H1 (cell line): ENCODE data around the gene TNKS2. TPM values are rescaled to one million over a fixed set of nuclear protein-coding genes. Genes with fewer than 3 reads are reported as not detected.

ENCODE experiments used
- CTCF ChIA-PET: fragments of 300-600 bp; sonication (Branson Sonifier 250); formaldehyde crosslinking; loops from one replicate; lab custom pipeline; 2021; ENCODE audit not compliant: partially characterized antibody; lab: Charles Lee
- POLR2A ChIA-PET: fragments of 300-600 bp; sonication (Branson Sonifier 250); formaldehyde crosslinking; loops from one replicate; lab custom pipeline; 2021; ENCODE audit warnings: inconsistent platforms; ENCODE audit not compliant: partially characterized antibody; lab: Charles Lee
- DNase-seq, 2 experiments: peaks; one replicate each; pipeline versions ENCODE4 v3.0.0 to v3.0.0-alpha.2; 2010 to 2022; ENCODE audit warnings: low spot score in 2 of 2, low read depth in 1 of 2, mixed read lengths in 1 of 2
- FAIRE-seq: peaks from 2 replicates; lab custom pipeline; 2011; peaks lifted over from hg19 to GRCh38; lab: Jason Lieb, UNC
- H2AFZ ChIP-seq: 2 replicates; pipeline ENCODE4 v1.8.1; 2012; ENCODE audit warnings: low read length, inconsistent platforms
- H2AK5ac ChIP-seq: 2 replicates; pipeline ENCODE4 v1.6.1; 2013; ENCODE audit warnings: low read depth, low read length
- H2BK120ac ChIP-seq: replicated peaks from 2 replicates; pipeline ENCODE3; 2013; ENCODE audit warnings: low read depth, low read length, inconsistent platforms
- H2BK12ac ChIP-seq: 2 replicates; pipeline ENCODE4 v1.6.1; 2013; ENCODE audit warnings: low read depth, low read length
- H2BK15ac ChIP-seq: 2 replicates; pipeline ENCODE4 v1.6.1; 2013; ENCODE audit warnings: low read length
- H2BK20ac ChIP-seq: 2 replicates; pipeline ENCODE4 v1.6.1; 2013; ENCODE audit warnings: low read length
- H2BK5ac ChIP-seq: 2 replicates; pipeline ENCODE4 v1.6.1; 2013; ENCODE audit warnings: low read depth, low read length
- H3K14ac ChIP-seq: 2 replicates; pipeline ENCODE4 v1.6.1; 2013; ENCODE audit warnings: inconsistent platforms; ENCODE audit not compliant: insufficient read length
- H3K18ac ChIP-seq: 2 replicates; pipeline ENCODE4 v1.6.1; 2013; ENCODE audit warnings: low read length; ENCODE audit errors: extremely low read depth
- H3K23ac ChIP-seq: 2 replicates; pipeline ENCODE4 v1.6.1; 2013; ENCODE audit warnings: inconsistent platforms; ENCODE audit not compliant: insufficient read length
- H3K23me2 ChIP-seq: 2 replicates; pipeline ENCODE4 v1.6.1; 2013; ENCODE audit warnings: low read depth, low read length
- H3K27ac ChIP-seq: 2 replicates; pipeline ENCODE4 v1.6.1; 2011; ENCODE audit warnings: low read depth, low read length, inconsistent platforms
- H3K27me3 ChIP-seq, 4 experiments: replicated peaks in 1 of 4; 1 replicate in 1 of 4; 2 replicates in 3 of 4; pipeline versions ENCODE4 v1.6.1 to v1.8.1; 2011 to 2013; ENCODE audit warnings: low read length in 3 of 4, mild to moderate bottlenecking in 3 of 4, inconsistent platforms in 2 of 4, mixed read lengths in 2 of 4, moderate library complexity in 1 of 4; ENCODE audit not compliant: control insufficient read depth in 3 of 4, insufficient read depth in 3 of 4; ENCODE audit errors: extremely low read depth in 1 of 4
- H3K36me3 ChIP-seq, 4 experiments: 2 replicates each; pipeline versions ENCODE4 v1.6.1 to v1.8.1; 2011 to 2013; ENCODE audit warnings: mild to moderate bottlenecking in 4 of 4, low read length in 3 of 4, moderate library complexity in 2 of 4, control low read depth in 1 of 4, inconsistent platforms in 1 of 4; ENCODE audit not compliant: insufficient read depth in 4 of 4, control insufficient read depth in 2 of 4
- H3K4ac ChIP-seq: replicated peaks from 2 replicates; pipeline ENCODE3; 2013; ENCODE audit warnings: low read length, low read depth, mixed read lengths, inconsistent platforms; ENCODE audit not compliant: insufficient read length
- H3K4me1 ChIP-seq, 4 experiments: replicated peaks in 1 of 4; 1 replicate in 1 of 4; 2 replicates in 3 of 4; pipeline versions ENCODE4 v1.6.1 to v1.8.1; 2011 to 2013; ENCODE audit warnings: low read length in 3 of 4, inconsistent platforms in 2 of 4, mixed read lengths in 1 of 4; ENCODE audit not compliant: insufficient read depth in 4 of 4, control insufficient read depth in 3 of 4
- H3K4me2 ChIP-seq, 2 experiments: 2 replicates each; pipeline versions ENCODE4 v1.6.1 to v1.8.1; 2011 to 2013; ENCODE audit warnings: low read depth in 2 of 2, low read length in 2 of 2, control low read depth in 1 of 2, inconsistent platforms in 1 of 2, mild to moderate bottlenecking in 1 of 2; ENCODE audit not compliant: insufficient read depth in 1 of 2
- H3K4me3 ChIP-seq, 4 experiments: fragments of 200-600, 300-600 bp in 1 of 4; sonication (generic), shearing (Covaris generic), sonication (Bioruptor Twin) in 1 of 4; 2 replicates each; pipeline versions ENCODE4 v1.5.1 to v1.8.1; 2011 to 2016; ENCODE audit warnings: low read length in 4 of 4, low read depth in 3 of 4, control low read depth in 2 of 4, inconsistent platforms in 2 of 4, mild to moderate bottlenecking in 2 of 4, mixed read lengths in 1 of 4, moderate library complexity in 1 of 4; ENCODE audit not compliant: insufficient read depth in 2 of 4; ENCODE audit errors: extremely low read depth in 1 of 4
- H3K56ac ChIP-seq: replicated peaks from 2 replicates; pipeline ENCODE3; 2013; ENCODE audit warnings: low read depth, mild to moderate bottlenecking, mixed read lengths, low read length, inconsistent platforms; ENCODE audit not compliant: insufficient read length
- H3K79me1 ChIP-seq: 2 replicates; pipeline ENCODE4 v1.6.1; 2013; ENCODE audit warnings: low read depth, low read length, control low read depth
- H3K79me2 ChIP-seq, 2 experiments: 2 replicates each; pipeline versions ENCODE4 v1.6.1 to v1.8.1; 2012 to 2013; ENCODE audit warnings: low read length in 2 of 2, mild to moderate bottlenecking in 2 of 2, inconsistent platforms in 1 of 2; ENCODE audit not compliant: insufficient read depth in 2 of 2, control insufficient read depth in 1 of 2
- H3K9ac ChIP-seq, 4 experiments: replicated peaks in 1 of 4; 1 replicate in 1 of 4; 2 replicates in 3 of 4; pipeline versions ENCODE4 v1.6.1 to v1.8.1; 2011 to 2013; ENCODE audit warnings: low read depth in 3 of 4, low read length in 3 of 4, control low read depth in 2 of 4, mild to moderate bottlenecking in 2 of 4, moderate library complexity in 2 of 4, inconsistent platforms in 1 of 4; ENCODE audit errors: extremely low read depth in 1 of 4
- H3K9me3 ChIP-seq, 2 experiments: 2 replicates each; pipeline versions ENCODE4 v1.6.1 to v1.8.1; 2012 to 2013; ENCODE audit warnings: mild to moderate bottlenecking in 2 of 2, moderate library complexity in 2 of 2, control low read depth in 1 of 2, inconsistent platforms in 1 of 2, low read depth in 1 of 2, low read length in 1 of 2, mixed read lengths in 1 of 2; ENCODE audit not compliant: insufficient read depth in 2 of 2
- H4K20me1 ChIP-seq, 2 experiments: replicated peaks in 1 of 2; 2 replicates each; pipeline versions ENCODE3 to v1.8.1; 2011 to 2013; ENCODE audit warnings: inconsistent platforms in 2 of 2, low read length in 2 of 2, mild to moderate bottlenecking in 1 of 2; ENCODE audit not compliant: insufficient read depth in 2 of 2, control insufficient read depth in 1 of 2
- H4K5ac ChIP-seq: 2 replicates; pipeline ENCODE4 v1.6.1; 2013; ENCODE audit warnings: low read length, low read depth, mixed read lengths, inconsistent platforms; ENCODE audit not compliant: insufficient read length
- H4K8ac ChIP-seq: 2 replicates; pipeline ENCODE4 v1.8.0; 2013; ENCODE audit warnings: mild to moderate bottlenecking, moderate library complexity, low read length, inconsistent platforms; ENCODE audit not compliant: insufficient read depth; ENCODE audit errors: extremely low read depth
- H4K91ac ChIP-seq: replicated peaks from 2 replicates; pipeline ENCODE3; 2013; ENCODE audit warnings: low read length, mixed read lengths, inconsistent platforms; ENCODE audit not compliant: insufficient read length
- CREB1 ChIP-seq: IDR thresholded peaks from 2 replicates; pipeline ENCODE4 v1.6.1; 2012; ENCODE audit warnings: inconsistent platforms
- JUND ChIP-seq: IDR thresholded peaks from 2 replicates; pipeline ENCODE4 v1.6.1; 2011; ENCODE audit warnings: mild to moderate bottlenecking, improper control_type of control experiment, low read length
- WGBS, 2 experiments: shearing (Covaris generic) in 1 of 2; methylation state at CpG; one replicate each; pipeline versions ENCODE4 v1.1.6 to v1.1.7; 2013 to 2015; ENCODE audit warnings: low lambda C conversion rate in 2 of 2, mixed read lengths in 2 of 2, inconsistent platforms in 1 of 2, low coverage in 1 of 2, missing lambda C conversion rate in 1 of 2; ENCODE audit not compliant: insufficient replicate concordance in 2 of 2, insufficient coverage in 1 of 2, insufficient read length in 1 of 2; ENCODE audit errors: extremely low coverage in 1 of 2, missing lambda C conversion rate in 1 of 2; 5-methylcytosine and 5-hydroxymethylcytosine counted together
- polyA plus RNA-seq, 7 experiments: library from polyadenylated mRNA; depleted of rRNA in 3 of 7; stranded (reverse) in 5 of 7; unstranded in 2 of 7; fragments of >200 nt in 5 of 7; fragments of 200-250 nt in 2 of 7; gene quantifications; 1 replicate in 5 of 7; 2 replicates in 1 of 7; 4 replicates in 1 of 7; pipeline versions ENCODE4 v1.2.1 to v1.2.3, GENCODE V29; 2011 to 2013; ENCODE audit warnings: missing spikeins in 2 of 7, mixed read lengths in 2 of 7
- total RNA-seq: library from RNA; stranded (reverse); fragmentation: NEBNext Ultra II Directional; extraction: Animal tissue kit (Norgen Biotek cat#: 25700); gene quantifications from 2 replicates; pipeline ENCODE4 v1.2.1, GENCODE V29; 2021

The TNKS2 gene
- total and polyA plus RNA-seq, 2 of the 8 experiments (the other 6 are each of a cell fraction or from before 2014, with no cell fraction given) = 23.3 to 73.6 TPM

- H3K27me3 ChIP-seq = no peaks in the 10 kb centered on the region
- H3K36me3 ChIP-seq = peaks cover 2 to 23% (median 9%) of the 10 kb centered on the region in 4 experiments; a peak in 5 of 8 replicates
- H3K23me2 ChIP-seq = no peaks in the 10 kb centered on the region; the same call in 1 of the 2 replicates
- H4K8ac ChIP-seq = no peak overlapping the region
- 0 out of 2 replicates have a peak, but pooled peaks have one; percentile 26 for TF ChIP-seq JUND
- TF ChIP-seq CREB1 = no peak
- CTCF ChIA-PET = interaction anchor here (0.6 to 1.2 kb wide), 4 partner anchors 11 to 696 kb away, joined by 3 to 4 read pairs (median 4); no protein-coding TSS in a partner anchor
- H2AK5ac ChIP-seq = no peak overlapping the region
- peaks cover 4 to 9% of the 10 kb centered on the region in 2 experiments for H3K79me2 ChIP-seq
- no peak overlapping the region for H3K18ac ChIP-seq
- no peak overlapping the region for H3K14ac ChIP-seq
- H2AFZ ChIP-seq = no peak overlapping the region
- H2BK120ac ChIP-seq = no peak overlapping the region
- H2BK5ac ChIP-seq = no peak overlapping the region
- no peak overlapping the region for H3K4me2 ChIP-seq
- no peak for FAIRE-seq
- H2BK20ac ChIP-seq = no peak overlapping the region
- H4K91ac ChIP-seq = no peak overlapping the region
- no peak overlapping the region for H3K9ac ChIP-seq
- H3K4ac ChIP-seq = no peak overlapping the region
- H3K27ac ChIP-seq = no peak overlapping the region
- H3K79me1 ChIP-seq = peaks cover under 1% of the 10 kb centered on the region; the same call in 1 of the 2 replicates
- no peak overlapping the region for H2BK12ac ChIP-seq
- H4K20me1 ChIP-seq = no peaks in the 10 kb centered on the region
- H4K5ac ChIP-seq = no peak overlapping the region
- POLR2A ChIA-PET = interaction anchor here (1.2 kb wide), 1 partner anchor 9 kb away, joined by 3 read pairs; no protein-coding TSS in a partner anchor
- H3K4me1 ChIP-seq = peaks cover 0 to 6% (median 4%) of the 10 kb centered on the region in 4 experiments; a peak in 3 of 7 replicates
- H3K9me3 ChIP-seq = no peaks in the 10 kb centered on the region
- no peak overlapping the region for H3K56ac ChIP-seq
- H3K4me3 ChIP-seq = no peak overlapping the region
- H3K23ac ChIP-seq = no peak overlapping the region
- 86% methylated on average over 2 of the region's 2 CpGs; no CpG with 5 or more reads in 1 of the 2 experiments for WGBS, 2 experiments
- no peak for DNase-seq
- no peak overlapping the region for H2BK15ac ChIP-seq
Observed at GRCh38 chr10:91901784-91902677, 103.8 kb downstream of the TNKS2 start.
